HFF-Myc (cell line): ENCODE measurements around the gene MAP3K7.

Source experiments
- DNase-seq: peaks from one replicate; pipeline ENCODE4 v3.0.0-alpha.2; 2011; ENCODE audit warnings: low read depth; ENCODE audit errors: extremely low read depth
- H3K4me3 ChIP-seq: replicated peaks from 2 replicates; pipeline ENCODE4 v1.5.1; 2011; ENCODE audit warnings: low read depth, mild to moderate bottlenecking, control low read depth, low read length
- TF ChIP-seq, protein P1 (sequence below): IDR thresholded peaks from 2 replicates; pipeline ENCODE4 v1.5.1; 2012; ENCODE audit warnings: mild to moderate bottlenecking, low read depth, low read length, control low read depth; ENCODE audit errors: missing control alignments

The MAP3K7 gene

DNA sequence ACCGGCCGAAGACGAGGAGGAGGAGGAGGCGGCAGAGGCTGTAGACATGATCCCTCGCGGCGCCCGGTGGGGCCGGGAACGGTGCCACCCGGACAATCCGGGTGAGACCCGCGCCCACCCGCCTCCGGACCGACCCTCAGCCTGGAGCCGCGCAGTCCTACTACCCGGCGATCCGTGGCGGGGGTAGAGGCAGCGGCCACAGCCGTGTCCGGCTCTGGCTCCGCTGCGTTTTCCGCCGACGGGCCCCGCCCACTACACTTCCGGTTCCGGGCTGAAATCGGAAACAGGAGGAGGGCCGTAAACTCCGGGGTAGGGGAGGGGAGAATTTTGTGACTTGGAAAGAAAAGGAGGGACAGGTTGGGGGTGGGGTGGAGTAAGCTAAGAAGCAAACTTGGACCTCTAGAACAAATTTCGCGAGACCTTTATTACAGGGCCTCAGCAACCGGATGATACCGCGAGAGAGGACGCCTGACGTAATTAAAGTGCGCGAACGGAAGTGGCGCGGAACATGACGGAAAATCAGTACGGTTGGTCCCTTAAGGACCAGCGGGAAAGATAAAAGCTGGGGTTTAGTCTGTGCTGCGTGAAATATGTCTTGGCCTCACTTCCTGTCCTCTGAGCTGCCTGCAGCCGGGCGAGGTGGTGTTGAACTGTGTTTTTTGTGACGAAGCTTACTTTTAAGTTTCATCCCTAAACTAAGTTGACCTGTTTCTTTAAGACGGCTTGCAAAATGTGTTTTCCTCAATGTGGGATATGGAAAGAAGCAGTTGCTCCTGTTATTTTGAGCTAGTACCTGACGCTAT lies at the start of gene MAP3K7:
Gene MAP3K7 (minus strand): TSS at position 237 of the 803 bp plus-strand sequence. CDS start 189 bp downstream, at position 48.
- TF ChIP-seq, protein P1, sequence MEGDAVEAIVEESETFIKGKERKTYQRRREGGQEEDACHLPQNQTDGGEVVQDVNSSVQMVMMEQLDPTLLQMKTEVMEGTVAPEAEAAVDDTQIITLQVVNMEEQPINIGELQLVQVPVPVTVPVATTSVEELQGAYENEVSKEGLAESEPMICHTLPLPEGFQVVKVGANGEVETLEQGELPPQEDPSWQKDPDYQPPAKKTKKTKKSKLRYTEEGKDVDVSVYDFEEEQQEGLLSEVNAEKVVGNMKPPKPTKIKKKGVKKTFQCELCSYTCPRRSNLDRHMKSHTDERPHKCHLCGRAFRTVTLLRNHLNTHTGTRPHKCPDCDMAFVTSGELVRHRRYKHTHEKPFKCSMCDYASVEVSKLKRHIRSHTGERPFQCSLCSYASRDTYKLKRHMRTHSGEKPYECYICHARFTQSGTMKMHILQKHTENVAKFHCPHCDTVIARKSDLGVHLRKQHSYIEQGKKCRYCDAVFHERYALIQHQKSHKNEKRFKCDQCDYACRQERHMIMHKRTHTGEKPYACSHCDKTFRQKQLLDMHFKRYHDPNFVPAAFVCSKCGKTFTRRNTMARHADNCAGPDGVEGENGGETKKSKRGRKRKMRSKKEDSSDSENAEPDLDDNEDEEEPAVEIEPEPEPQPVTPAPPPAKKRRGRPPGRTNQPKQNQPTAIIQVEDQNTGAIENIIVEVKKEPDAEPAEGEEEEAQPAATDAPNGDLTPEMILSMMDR, result no peak
- DNase-seq, result peak; percentile 98
- peak within 1 kb of the TSS; percentile 98 for H3K4me3 ChIP-seq

DNA sequence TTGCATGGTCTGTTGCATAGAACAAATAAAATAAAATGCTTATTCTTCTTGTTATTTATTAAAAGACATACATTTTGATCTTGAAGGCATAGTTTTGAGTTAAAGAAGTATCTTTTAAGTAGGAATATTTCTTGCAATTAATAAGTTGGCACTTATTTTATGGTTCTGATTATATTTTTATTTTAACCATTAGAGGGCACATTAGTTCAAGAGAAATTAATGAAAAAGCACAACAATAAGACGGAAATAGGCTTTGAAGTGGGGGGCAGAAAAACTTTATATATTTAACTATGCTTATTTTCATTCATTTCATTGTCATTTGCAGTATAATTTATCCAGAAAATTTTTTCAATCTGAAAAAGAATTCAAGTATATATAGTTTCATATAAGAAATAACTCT lies 44.2 kb upstream of the MAP3K7 start:
- no peak for DNase-seq
- no peak overlapping the region for H3K4me3 ChIP-seq
- TF ChIP-seq, protein P1, result no peak

DNA sequence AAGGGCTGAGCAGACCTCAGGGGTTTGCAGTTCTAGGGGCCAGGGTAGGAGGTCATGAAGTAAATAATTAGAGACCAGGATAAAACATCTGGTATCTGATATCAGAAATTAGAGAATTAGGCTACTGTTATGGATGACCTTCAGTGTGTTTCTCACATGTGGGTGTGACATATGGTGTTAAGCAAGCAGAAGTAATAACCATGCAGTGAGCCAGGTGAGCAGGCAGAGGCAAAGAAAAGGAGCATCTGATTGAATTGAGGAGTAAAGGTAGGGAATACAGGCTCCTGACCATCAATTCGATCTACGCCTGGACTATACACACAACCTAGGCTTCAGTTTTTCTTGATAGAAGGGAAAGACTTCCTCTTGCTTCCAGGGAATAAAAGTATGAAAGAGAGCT lies 34.7 kb upstream of the MAP3K7 start:
- H3K4me3 ChIP-seq, result no peak overlapping the region
- TF ChIP-seq, protein P1, result no peak
- DNase-seq, result no peak

DNA sequence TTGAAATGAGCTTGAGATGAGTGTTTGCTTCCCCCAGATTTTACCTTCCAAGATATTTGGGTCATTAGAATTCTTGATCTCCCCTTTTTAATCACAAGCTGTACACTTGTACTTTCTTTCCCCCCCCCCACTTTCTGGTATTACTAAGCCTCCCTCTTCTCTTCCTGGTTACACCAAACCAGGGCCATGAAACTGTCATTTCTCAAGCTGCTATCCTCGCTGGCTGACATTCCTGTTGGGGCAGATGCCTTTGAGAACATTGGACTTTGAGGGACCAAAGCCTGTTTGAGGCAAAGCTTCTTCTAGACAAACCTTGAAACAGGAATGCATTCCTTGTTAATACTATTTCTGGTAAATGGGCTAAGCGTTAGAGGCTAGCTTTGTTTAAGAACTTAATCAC lies 32.3 kb upstream of the MAP3K7 start:
- H3K4me3 ChIP-seq, result no peak overlapping the region
- no peak for DNase-seq
- TF ChIP-seq, protein P1, result no peak

DNA sequence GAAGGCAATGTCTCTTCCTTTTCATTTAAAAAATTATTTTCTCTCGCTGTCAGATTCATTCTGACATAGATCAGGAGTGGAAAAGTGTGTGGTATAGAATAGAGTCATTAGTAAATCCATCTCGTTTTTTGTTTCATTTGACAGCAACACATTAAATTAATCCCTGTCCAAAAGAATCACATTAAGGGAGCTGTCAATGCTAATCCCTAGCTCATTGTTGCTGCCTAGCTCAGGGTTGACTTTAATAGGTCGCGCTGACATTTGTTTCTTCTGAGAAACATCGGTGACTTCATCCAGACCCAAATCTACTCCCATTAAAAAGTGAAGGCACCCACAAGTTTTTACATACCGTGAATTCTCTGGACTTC lies 25.4 kb upstream of the MAP3K7 start:
- no peak for DNase-seq
- TF ChIP-seq, protein P1, result no peak
- no peak overlapping the region for H3K4me3 ChIP-seq

DNA sequence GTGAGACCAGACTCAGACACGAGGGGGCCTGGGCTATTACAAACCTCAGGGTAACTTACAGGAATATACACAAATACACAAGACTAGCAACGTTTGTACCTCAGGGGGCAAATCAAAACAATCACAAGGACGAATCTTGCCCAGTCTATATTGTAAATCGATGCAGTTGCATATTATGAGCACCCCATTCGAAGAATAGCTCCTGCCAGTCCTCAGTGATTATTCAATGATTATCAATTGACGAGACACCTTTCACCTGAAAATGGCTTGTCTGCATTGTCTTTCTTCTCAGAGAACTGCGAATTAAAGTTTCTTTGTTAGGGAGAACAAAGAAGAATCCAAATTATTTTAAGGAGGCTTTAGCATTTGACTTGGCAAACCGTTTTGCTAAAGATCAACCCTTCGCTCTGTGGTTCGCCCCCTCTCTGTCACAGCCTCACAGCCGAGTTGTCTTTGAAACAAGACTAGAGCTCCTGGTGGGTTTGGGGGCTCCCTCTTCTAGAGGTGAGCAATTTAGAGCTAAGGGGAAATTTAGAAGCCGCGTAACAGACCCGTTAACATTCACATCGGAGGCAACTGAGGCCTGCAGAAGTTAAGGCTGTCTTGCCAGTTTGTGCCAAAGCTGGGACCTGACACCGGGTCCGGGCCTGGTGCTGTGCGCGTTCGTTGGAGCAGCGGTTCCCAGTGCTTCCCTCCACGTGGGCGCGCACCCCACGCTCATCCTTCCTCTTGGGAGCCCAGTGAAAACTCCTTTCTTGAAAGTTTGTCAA lies 24.9 kb upstream of the MAP3K7 start:
- H3K4me3 ChIP-seq, result peak overlapping the region; percentile 24
- TF ChIP-seq, protein P1, result no peak
- DNase-seq, result no peak
